ENCODE results near the gene NPFFR1. TPM values are rescaled to one million over a fixed set of nuclear protein-coding genes. Genes with fewer than 3 reads are reported as not detected.
A peak's percentile ranks its signal among the peaks of the same experiment; 100 is the strongest.

NPFFR1 gene
- total and polyA plus RNA-seq, 4 donors, result under 0.01 TPM; not detected in 3

DNA sequence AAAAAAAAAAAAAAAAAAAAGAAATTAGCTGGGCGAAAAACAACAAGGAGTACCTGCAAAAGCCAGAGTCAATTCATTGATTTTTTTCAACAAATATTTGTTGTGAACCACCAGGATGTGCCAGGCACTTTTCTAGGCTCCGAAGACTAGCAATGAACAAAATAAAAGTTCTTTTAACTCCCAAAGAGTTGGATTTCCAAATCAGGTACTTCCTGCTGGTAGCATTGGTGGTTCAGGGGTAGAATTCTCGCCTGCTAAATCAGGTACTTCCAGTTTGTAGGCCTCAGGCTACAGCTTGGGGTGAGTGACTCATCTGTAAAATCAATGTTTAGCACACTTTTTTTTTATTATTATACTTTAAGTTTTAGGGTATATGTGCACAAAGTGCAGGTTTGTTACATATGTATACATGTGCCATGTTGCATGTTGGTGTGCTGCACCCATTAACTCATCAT lies 61.4 kb downstream of the NPFFR1 start:
- TF ChIP-seq, protein P1, sequence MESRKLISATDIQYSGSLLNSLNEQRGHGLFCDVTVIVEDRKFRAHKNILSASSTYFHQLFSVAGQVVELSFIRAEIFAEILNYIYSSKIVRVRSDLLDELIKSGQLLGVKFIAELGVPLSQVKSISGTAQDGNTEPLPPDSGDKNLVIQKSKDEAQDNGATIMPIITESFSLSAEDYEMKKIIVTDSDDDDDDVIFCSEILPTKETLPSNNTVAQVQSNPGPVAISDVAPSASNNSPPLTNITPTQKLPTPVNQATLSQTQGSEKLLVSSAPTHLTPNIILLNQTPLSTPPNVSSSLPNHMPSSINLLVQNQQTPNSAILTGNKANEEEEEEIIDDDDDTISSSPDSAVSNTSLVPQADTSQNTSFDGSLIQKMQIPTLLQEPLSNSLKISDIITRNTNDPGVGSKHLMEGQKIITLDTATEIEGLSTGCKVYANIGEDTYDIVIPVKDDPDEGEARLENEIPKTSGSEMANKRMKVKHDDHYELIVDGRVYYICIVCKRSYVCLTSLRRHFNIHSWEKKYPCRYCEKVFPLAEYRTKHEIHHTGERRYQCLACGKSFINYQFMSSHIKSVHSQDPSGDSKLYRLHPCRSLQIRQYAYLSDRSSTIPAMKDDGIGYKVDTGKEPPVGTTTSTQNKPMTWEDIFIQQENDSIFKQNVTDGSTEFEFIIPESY (IDR thresholded peaks at IDR 0.05), result no peak
- TF ChIP-seq ATF3 (IDR thresholded peaks at IDR 0.05) (no peak), EGR1 (IDR thresholded peaks at IDR 0.05; ENCODE audit: low read depth in 2 of 2) (no peak), RXRA (IDR thresholded peaks at IDR 0.05) (peak in 1 of 2 donors; percentile 28), RAD21 (IDR thresholded peaks at IDR 0.05) (peak in 1 of 2 donors; percentile 10), JUND (IDR thresholded peaks at IDR 0.05) (peak in 1 of 2 donors; percentile 29), SP1 (IDR thresholded peaks at IDR 0.05) (no peak), FOXA2 (IDR thresholded peaks at IDR 0.05) (no peak), HNF4G (IDR thresholded peaks at IDR 0.05) (no peak), YY1 (IDR thresholded peaks at IDR 0.05) (no peak), REST (IDR thresholded peaks at IDR 0.05) (no peak), HNF4A (conservative IDR thresholded peaks at IDR 0.05) (peak in 1 of 2 donors; percentile 14)
- Histone ChIP-seq H3K4me1 (ENCODE audit: control insufficient read depth in 4 of 4, insufficient read depth in 4 of 4, low read length in 3 of 4) (peaks cover 0 to 18% (median 6%) of the 10 kb centered on the region in 4 donors), H3K9ac (ENCODE audit: low read depth in 1 of 2, low read length in 2 of 2) (no peak overlapping the region), H3K27ac (ENCODE audit: low read depth in 1 of 2, low read length in 2 of 2) (peak overlapping the region in 1 of 2 donors; percentile 28), H3K4me3 (ENCODE audit: low read depth in 1 of 3, low read length in 3 of 3) (no peak overlapping the region), H3K27me3 (ENCODE audit: control insufficient read depth in 4 of 4, insufficient read depth in 4 of 4, low read length in 3 of 4) (no peaks in the 10 kb centered on the region), H3K36me3 (ENCODE audit: control insufficient read depth in 4 of 4, insufficient read depth in 3 of 4, low read depth in 1 of 4, low read length in 3 of 4) (peaks cover 0 to 8% (median 3%) of the 10 kb centered on the region in 4 donors), H3K9me3 (ENCODE audit: control insufficient read depth in 4 of 4, low read length in 3 of 4) (no peaks in the 10 kb centered on the region)
- DNase-seq (ENCODE audit: low spot score), result no peak
- WGBS, result 38% methylated on average over 3 of the region's 3 CpGs

DNA sequence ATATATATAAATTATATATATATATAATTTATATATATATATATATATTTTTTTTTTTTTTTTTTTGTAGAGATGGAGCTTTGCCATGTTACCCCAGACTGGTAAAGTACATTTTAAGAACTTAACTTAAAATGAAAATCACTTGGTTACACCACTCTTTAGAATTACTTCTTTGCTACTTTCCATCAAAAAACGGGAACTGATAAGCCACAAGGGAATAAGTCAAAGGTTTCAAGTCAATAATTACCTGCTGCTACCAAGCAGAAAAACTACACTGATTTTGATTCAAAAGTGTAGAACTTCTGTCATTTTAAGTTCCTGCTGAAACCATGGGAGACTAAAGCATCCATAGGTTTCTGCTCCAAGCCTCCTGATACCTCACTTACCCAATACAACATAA lies 62.8 kb downstream of the NPFFR1 start:
- Histone ChIP-seq H3K9ac (ENCODE audit: low read depth in 1 of 2, low read length in 2 of 2) (peak overlapping the region in 1 of 2 donors; percentile 41), H3K4me1 (ENCODE audit: control insufficient read depth in 4 of 4, insufficient read depth in 4 of 4, low read length in 3 of 4) (peaks cover 0 to 18% (median 6%) of the 10 kb centered on the region in 4 donors), H3K27me3 (ENCODE audit: control insufficient read depth in 4 of 4, insufficient read depth in 4 of 4, low read length in 3 of 4) (no peaks in the 10 kb centered on the region), H3K27ac (ENCODE audit: low read depth in 1 of 2, low read length in 2 of 2) (no peak overlapping the region), H3K36me3 (ENCODE audit: control insufficient read depth in 4 of 4, insufficient read depth in 3 of 4, low read depth in 1 of 4, low read length in 3 of 4) (peaks cover 2 to 13% (median 8%) of the 10 kb centered on the region in 4 donors), H3K9me3 (ENCODE audit: control insufficient read depth in 4 of 4, low read length in 3 of 4) (no peaks in the 10 kb centered on the region), H3K4me3 (ENCODE audit: low read depth in 1 of 3, low read length in 3 of 3) (no peak overlapping the region)
- TF ChIP-seq HNF4G (IDR thresholded peaks at IDR 0.05) (no peak), FOXA1 (IDR thresholded peaks at IDR 0.05) (no peak), HNF4A (conservative IDR thresholded peaks at IDR 0.05) (no peak), ATF3 (IDR thresholded peaks at IDR 0.05) (no peak), TAF1 (conservative IDR thresholded peaks at IDR 0.05) (no peak), REST (IDR thresholded peaks at IDR 0.05) (no peak), EGR1 (IDR thresholded peaks at IDR 0.05; ENCODE audit: low read depth in 2 of 2) (no peak), FOXA2 (IDR thresholded peaks at IDR 0.05) (no peak), NR2F2 (IDR thresholded peaks at IDR 0.05) (no peak), YY1 (IDR thresholded peaks at IDR 0.05) (no peak)
- TF ChIP-seq, protein P2, sequence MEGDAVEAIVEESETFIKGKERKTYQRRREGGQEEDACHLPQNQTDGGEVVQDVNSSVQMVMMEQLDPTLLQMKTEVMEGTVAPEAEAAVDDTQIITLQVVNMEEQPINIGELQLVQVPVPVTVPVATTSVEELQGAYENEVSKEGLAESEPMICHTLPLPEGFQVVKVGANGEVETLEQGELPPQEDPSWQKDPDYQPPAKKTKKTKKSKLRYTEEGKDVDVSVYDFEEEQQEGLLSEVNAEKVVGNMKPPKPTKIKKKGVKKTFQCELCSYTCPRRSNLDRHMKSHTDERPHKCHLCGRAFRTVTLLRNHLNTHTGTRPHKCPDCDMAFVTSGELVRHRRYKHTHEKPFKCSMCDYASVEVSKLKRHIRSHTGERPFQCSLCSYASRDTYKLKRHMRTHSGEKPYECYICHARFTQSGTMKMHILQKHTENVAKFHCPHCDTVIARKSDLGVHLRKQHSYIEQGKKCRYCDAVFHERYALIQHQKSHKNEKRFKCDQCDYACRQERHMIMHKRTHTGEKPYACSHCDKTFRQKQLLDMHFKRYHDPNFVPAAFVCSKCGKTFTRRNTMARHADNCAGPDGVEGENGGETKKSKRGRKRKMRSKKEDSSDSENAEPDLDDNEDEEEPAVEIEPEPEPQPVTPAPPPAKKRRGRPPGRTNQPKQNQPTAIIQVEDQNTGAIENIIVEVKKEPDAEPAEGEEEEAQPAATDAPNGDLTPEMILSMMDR (IDR thresholded peaks at IDR 0.05; ENCODE audit: low read depth, low read length, missing input control), result no peak
- TF ChIP-seq, protein P1 (IDR thresholded peaks at IDR 0.05), result no peak
- no peak for DNase-seq (ENCODE audit: low spot score)
- 18% methylated on average over 1 of the region's 1 CpG for WGBS
